HCT116 (cell line): ENCODE results near the gene COL5A2. TPM values are rescaled to one million over a fixed set of nuclear protein-coding genes. Genes with fewer than 3 reads are reported as not detected.

ENCODE experiments used
- ATAC-seq: fragments of 200-7000 bp; cut with Tn5 transposase; 2 replicates; pipeline ENCODE4 v1.9.1; 2020; ENCODE audit warnings: mild to moderate bottlenecking, moderate library complexity
- BruUV-seq: library from RNA; stranded (reverse); fragments of 400-500 nt; replicated peaks from 2 replicates; lab custom pipeline; 2021; lab: Mats Ljungman, UMichigan
- CTCF ChIA-PET: fragments of 300-600 bp; sonication (Branson Sonifier 250); formaldehyde crosslinking; loops from one replicate; lab custom pipeline; 2021; ENCODE audit warnings: antibody characterized with exemption; lab: Charles Lee
- POLR2A ChIA-PET: fragments of 300-600, 350-600 bp; sonication (Branson Sonifier 250); formaldehyde crosslinking; loops from one replicate; lab custom pipeline; 2021; ENCODE audit warnings: antibody characterized with exemption; lab: Charles Lee
- RAD21 ChIA-PET, 2 experiments: fragments of 300-600 bp; sonication (Branson Sonifier 250); formaldehyde crosslinking; loops; one replicate each; lab custom pipeline; 2023; ENCODE audit warnings: low total read pairs in 2 of 2; ENCODE audit not compliant: uncharacterized antibody in 2 of 2, unreplicated experiment in 2 of 2, low non-redundant PET in 1 of 2; lab: Charles Lee
- DNase-seq: peaks from one replicate; pipeline ENCODE4 v3.0.0-alpha.2; 2010; ENCODE audit warnings: low read depth, low spot score
- H2AFZ ChIP-seq: fragments of 200-600 bp; shearing (Covaris generic), sonication (generic); 2 replicates; pipeline ENCODE4 v1.6.1; 2017; ENCODE audit warnings: low read depth, mixed run types, mixed read lengths, antibody characterized with exemption, low read length; ENCODE audit not compliant: poor library complexity, severe bottlenecking
- H3K27ac ChIP-seq: 2 replicates; pipeline ENCODE4 v1.5.1; 2012; ENCODE audit warnings: low read depth, low read length
- H3K27me3 ChIP-seq: fragments of 200-600 bp; sonication (generic); 2 replicates; pipeline ENCODE4 v1.6.1; 2016; ENCODE audit warnings: mixed run types, low read length, mixed read lengths; ENCODE audit not compliant: insufficient read depth
- H3K36me3 ChIP-seq, 2 experiments: fragments of 200-500 bp in 1 of 2; fragments of 200-600 bp in 1 of 2; sonication (Bioruptor generic) in 1 of 2; sonication (generic) in 1 of 2; 2 replicates each; pipeline versions ENCODE4 v1.5.1 to v1.6.1; 2014 to 2016; ENCODE audit warnings: low read length in 2 of 2, inconsistent platforms in 1 of 2, mixed read lengths in 1 of 2, mixed run types in 1 of 2; ENCODE audit not compliant: insufficient read depth in 2 of 2, control insufficient read depth in 1 of 2
- H3K4me1 ChIP-seq, 2 experiments: fragments of 200-600 bp in 1 of 2; sonication (generic) in 1 of 2; 2 replicates each; pipeline versions ENCODE4 v1.5.1 to v1.6.1; 2012 to 2017; ENCODE audit warnings: low read length in 2 of 2, inconsistent platforms in 1 of 2, mild to moderate bottlenecking in 1 of 2, mixed read lengths in 1 of 2, mixed run types in 1 of 2, moderate library complexity in 1 of 2; ENCODE audit not compliant: insufficient read depth in 2 of 2, control insufficient read depth in 1 of 2
- H3K4me2 ChIP-seq: fragments of 200-600 bp; sonication (generic); 2 replicates; pipeline ENCODE4 v1.6.1; 2017; ENCODE audit warnings: mixed run types, low read length, mixed read lengths
- H3K4me3 ChIP-seq, 2 experiments: fragments of 200-600 bp in 1 of 2; sonication (generic) in 1 of 2; replicated peaks in 1 of 2; 2 replicates each; pipeline ENCODE4 v1.5.1; 2011 to 2016; ENCODE audit warnings: low read length in 2 of 2, control low read depth in 1 of 2, low read depth in 1 of 2, mild to moderate bottlenecking in 1 of 2, mixed read lengths in 1 of 2, mixed run types in 1 of 2
- H3K79me2 ChIP-seq: fragments of 200-600 bp; sonication (generic); 2 replicates; pipeline ENCODE4 v1.6.1; 2017; ENCODE audit warnings: mild to moderate bottlenecking, mixed run types, low read length, moderate library complexity, mixed read lengths; ENCODE audit not compliant: insufficient read depth
- H3K9ac ChIP-seq: fragments of 200-600 bp; sonication (generic); 2 replicates; pipeline ENCODE4 v1.6.1; 2016; ENCODE audit warnings: low read length, mixed read lengths
- H3K9me2 ChIP-seq: fragments of 200-600 bp; sonication (generic), shearing (Covaris generic); 2 replicates; pipeline ENCODE4 v1.6.1; 2017; ENCODE audit warnings: mixed run types, mild to moderate bottlenecking, moderate library complexity; ENCODE audit not compliant: insufficient read depth
- H3K9me3 ChIP-seq, 2 experiments: fragments of 200-500 bp in 1 of 2; fragments of 200-600 bp in 1 of 2; sonication (Bioruptor generic) in 1 of 2; sonication (generic) in 1 of 2; 2 replicates each; pipeline ENCODE4 v1.6.1; 2014 to 2017; ENCODE audit warnings: low read length in 2 of 2, mixed read lengths in 2 of 2, inconsistent platforms in 1 of 2, low read depth in 1 of 2, mild to moderate bottlenecking in 1 of 2, mixed run types in 1 of 2, moderate library complexity in 1 of 2; ENCODE audit not compliant: control insufficient read depth in 1 of 2, insufficient read depth in 1 of 2
- H4K20me1 ChIP-seq: fragments of 200-600 bp; sonication (generic), shearing (Covaris generic); 2 replicates; pipeline ENCODE4 v1.6.1; 2017; ENCODE audit warnings: mixed run types, mild to moderate bottlenecking, moderate library complexity; ENCODE audit not compliant: insufficient read depth
- CBX3 ChIP-seq: IDR thresholded peaks from 2 replicates; pipeline ENCODE4 v1.6.1; 2012; ENCODE audit warnings: low read depth
- ELF1 ChIP-seq: IDR thresholded peaks from 2 replicates; pipeline ENCODE4 v1.6.1; 2012; ENCODE audit warnings: low read depth, borderline replicate concordance
- EZH2 ChIP-seq: fragments of 200-600 bp; sonication (generic); IDR thresholded peaks from 2 replicates; pipeline ENCODE4 v1.6.1; 2017; ENCODE audit warnings: antibody characterized with exemption, mixed run types
- FOSL1 ChIP-seq: IDR thresholded peaks from 2 replicates; pipeline ENCODE4 v1.6.1; 2012; ENCODE audit warnings: low read depth
- JUND ChIP-seq: IDR thresholded peaks from 2 replicates; pipeline ENCODE4 v1.6.1; 2012
- POLR2A ChIP-seq: IDR thresholded peaks from 2 replicates; pipeline ENCODE4 v1.7.0; 2011; ENCODE audit warnings: borderline replicate concordance; ENCODE audit not compliant: insufficient read depth, insufficient read length; ENCODE audit errors: extremely low read depth
- POLR2AphosphoS5 ChIP-seq: IDR thresholded peaks from 2 replicates; pipeline ENCODE4 v1.6.1; 2011; ENCODE audit warnings: mild to moderate bottlenecking, low read depth, low read length, moderate library complexity
- RAD21 ChIP-seq: IDR thresholded peaks from 2 replicates; pipeline ENCODE4 v1.6.1; 2012; ENCODE audit warnings: low read depth, mild to moderate bottlenecking
- SP1 ChIP-seq: IDR thresholded peaks from 2 replicates; pipeline ENCODE4 v1.6.1; 2012; ENCODE audit warnings: low read depth
- SRF ChIP-seq: IDR thresholded peaks from 2 replicates; pipeline ENCODE4 v1.6.1; 2012; ENCODE audit warnings: low read depth
- TCF7L2 ChIP-seq: IDR thresholded peaks from 2 replicates; pipeline ENCODE4 v1.7.0; 2011; ENCODE audit warnings: borderline replicate concordance, inconsistent platforms; ENCODE audit not compliant: insufficient read depth, insufficient read length; ENCODE audit errors: extremely low read depth
- YY1 ChIP-seq: IDR thresholded peaks from 2 replicates; pipeline ENCODE4 v1.6.1; 2011; ENCODE audit warnings: low read length, low read depth, moderate library complexity, mild to moderate bottlenecking; ENCODE audit not compliant: insufficient replicate concordance; ENCODE audit errors: extremely low read depth
- intact Hi-C: fragments of 100-400 bp; cut with micrococcal nuclease; formaldehyde crosslinking; loops from 2 replicates; pipeline ENCODE4 v1.10.0; 2022
- total RNA-seq: library from RNA; stranded (reverse); gene quantifications from one replicate; pipeline ENCODE4 v1.2.1, GENCODE V29; 2021; ENCODE audit not compliant: unreplicated experiment
- TF ChIP-seq, protein P1 (sequence below), 3 experiments: fragments of 200-600 bp in 1 of 3; sonication (generic) in 1 of 3; IDR thresholded peaks in 2 of 3; conservative IDR thresholded peaks in 1 of 3; 2 replicates each; pipeline ENCODE4 v1.5.1; 2012 to 2017; ENCODE audit warnings: low read depth in 2 of 3, low read length in 2 of 3, antibody characterized with exemption in 1 of 3, borderline replicate concordance in 1 of 3, control low read depth in 1 of 3, mild to moderate bottlenecking in 1 of 3, mixed read lengths in 1 of 3, mixed run types in 1 of 3, moderate library complexity in 1 of 3; ENCODE audit not compliant: insufficient read depth in 1 of 3
- TF ChIP-seq, protein P2 (sequence below): IDR thresholded peaks from 2 replicates; pipeline ENCODE4 v1.6.1; 2011; ENCODE audit warnings: mild to moderate bottlenecking, low read length, moderate library complexity; ENCODE audit not compliant: insufficient replicate concordance; ENCODE audit errors: extremely low read depth
- TF ChIP-seq, protein P3 (sequence below): IDR thresholded peaks from 2 replicates; pipeline ENCODE4 v1.6.1; 2012

Gene COL5A2
- total RNA-seq, 1 experiment from 2014 or later = 2.3 TPM

DNA sequence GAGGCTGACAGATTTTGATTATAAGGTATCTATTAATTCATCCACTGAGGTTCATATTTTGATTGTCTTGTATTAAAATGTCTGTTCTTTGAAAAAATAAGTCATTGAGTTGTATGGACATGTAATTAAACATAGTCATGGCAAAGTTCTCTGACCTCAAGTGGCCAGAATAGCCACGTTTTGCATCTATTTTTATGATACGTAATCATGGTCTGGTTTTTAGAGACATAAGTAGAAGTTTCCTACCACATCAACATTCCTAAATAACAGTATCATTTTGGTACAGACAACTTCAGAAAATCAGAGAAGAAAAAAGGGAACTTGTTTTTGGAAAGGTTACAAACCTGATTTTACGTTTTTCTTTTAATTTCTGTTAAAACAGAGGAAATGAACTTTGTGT, 47.6 kb downstream of the COL5A2 start:
- DNase-seq = no peak
- no peaks in the 10 kb centered on the region for H3K4me1 ChIP-seq
- ATAC-seq = no peak
- H3K9me3 ChIP-seq = no peaks in the 10 kb centered on the region
- no peak overlapping the region for H3K9ac ChIP-seq
- POLR2A ChIA-PET = no interaction called here
- no peaks in the 10 kb centered on the region for H4K20me1 ChIP-seq
- CTCF ChIA-PET = interaction anchor here (4.0 kb wide), 1 partner anchor 11 kb away, joined by 27 read pairs; no protein-coding TSS in a partner anchor
- H3K4me3 ChIP-seq = no peak overlapping the region
- no peaks in the 10 kb centered on the region for H3K9me2 ChIP-seq
- H3K79me2 ChIP-seq = no peaks in the 10 kb centered on the region
- H3K27ac ChIP-seq = no peak overlapping the region
- TF ChIP-seq SP1 (no peak), YY1 (no peak), FOSL1 (no peak), RAD21 (no peak), CBX3 (no peak), POLR2AphosphoS5 (no peak), POLR2A (no peak), SRF (no peak), EZH2 (no peak), ELF1 (no peak), JUND (no peak), TCF7L2 (no peak)
- TF ChIP-seq, protein P1, sequence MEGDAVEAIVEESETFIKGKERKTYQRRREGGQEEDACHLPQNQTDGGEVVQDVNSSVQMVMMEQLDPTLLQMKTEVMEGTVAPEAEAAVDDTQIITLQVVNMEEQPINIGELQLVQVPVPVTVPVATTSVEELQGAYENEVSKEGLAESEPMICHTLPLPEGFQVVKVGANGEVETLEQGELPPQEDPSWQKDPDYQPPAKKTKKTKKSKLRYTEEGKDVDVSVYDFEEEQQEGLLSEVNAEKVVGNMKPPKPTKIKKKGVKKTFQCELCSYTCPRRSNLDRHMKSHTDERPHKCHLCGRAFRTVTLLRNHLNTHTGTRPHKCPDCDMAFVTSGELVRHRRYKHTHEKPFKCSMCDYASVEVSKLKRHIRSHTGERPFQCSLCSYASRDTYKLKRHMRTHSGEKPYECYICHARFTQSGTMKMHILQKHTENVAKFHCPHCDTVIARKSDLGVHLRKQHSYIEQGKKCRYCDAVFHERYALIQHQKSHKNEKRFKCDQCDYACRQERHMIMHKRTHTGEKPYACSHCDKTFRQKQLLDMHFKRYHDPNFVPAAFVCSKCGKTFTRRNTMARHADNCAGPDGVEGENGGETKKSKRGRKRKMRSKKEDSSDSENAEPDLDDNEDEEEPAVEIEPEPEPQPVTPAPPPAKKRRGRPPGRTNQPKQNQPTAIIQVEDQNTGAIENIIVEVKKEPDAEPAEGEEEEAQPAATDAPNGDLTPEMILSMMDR (IDR thresholded peaks at IDR 0.05 in 2 of 3, conservative IDR thresholded peaks at IDR 0.05 in 1 of 3; ENCODE audit: borderline replicate concordance in 1 of 3, insufficient read depth in 1 of 3, low read depth in 2 of 3, low read length in 2 of 3) = no peak
- TF ChIP-seq, protein P2, sequence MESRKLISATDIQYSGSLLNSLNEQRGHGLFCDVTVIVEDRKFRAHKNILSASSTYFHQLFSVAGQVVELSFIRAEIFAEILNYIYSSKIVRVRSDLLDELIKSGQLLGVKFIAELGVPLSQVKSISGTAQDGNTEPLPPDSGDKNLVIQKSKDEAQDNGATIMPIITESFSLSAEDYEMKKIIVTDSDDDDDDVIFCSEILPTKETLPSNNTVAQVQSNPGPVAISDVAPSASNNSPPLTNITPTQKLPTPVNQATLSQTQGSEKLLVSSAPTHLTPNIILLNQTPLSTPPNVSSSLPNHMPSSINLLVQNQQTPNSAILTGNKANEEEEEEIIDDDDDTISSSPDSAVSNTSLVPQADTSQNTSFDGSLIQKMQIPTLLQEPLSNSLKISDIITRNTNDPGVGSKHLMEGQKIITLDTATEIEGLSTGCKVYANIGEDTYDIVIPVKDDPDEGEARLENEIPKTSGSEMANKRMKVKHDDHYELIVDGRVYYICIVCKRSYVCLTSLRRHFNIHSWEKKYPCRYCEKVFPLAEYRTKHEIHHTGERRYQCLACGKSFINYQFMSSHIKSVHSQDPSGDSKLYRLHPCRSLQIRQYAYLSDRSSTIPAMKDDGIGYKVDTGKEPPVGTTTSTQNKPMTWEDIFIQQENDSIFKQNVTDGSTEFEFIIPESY = no peak
- TF ChIP-seq, protein P3, sequence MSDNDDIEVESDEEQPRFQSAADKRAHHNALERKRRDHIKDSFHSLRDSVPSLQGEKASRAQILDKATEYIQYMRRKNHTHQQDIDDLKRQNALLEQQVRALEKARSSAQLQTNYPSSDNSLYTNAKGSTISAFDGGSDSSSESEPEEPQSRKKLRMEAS = no peak
- RAD21 ChIA-PET = no interaction called here
- no peak overlapping the region for H2AFZ ChIP-seq
- no peaks in the 10 kb centered on the region for H3K27me3 ChIP-seq
- H3K4me2 ChIP-seq = no peak overlapping the region
- intact Hi-C loops = no loop called here
- no TSS peak for BruUV-seq
- H3K36me3 ChIP-seq = no peaks in the 10 kb centered on the region
